ENCODE data around the gene MRPS35.

- TF ChIP-seq EZH2 (IDR thresholded peaks at IDR 0.05) (no peak), POLR2AphosphoS5 (IDR thresholded peaks at IDR 0.05; ENCODE audit: borderline replicate concordance, low read depth, low read length) (no peak)
Measured at GRCh38 chr12:27781680-27782079, 71.0 kb downstream of the MRPS35 start.
